ENCODE measurements around the gene SDHAF3.

The SDHAF3 gene

GRCh38 chr7:97218767-97219166 lies 101.3 kb downstream of the SDHAF3 start:
- no peak for DNase-seq (ENCODE audit: low read depth, low spot score)

GRCh38 chr7:97219237-97219636 lies 101.7 kb downstream of the SDHAF3 start:
- no peak for DNase-seq (ENCODE audit: low read depth, low spot score)

- no peak for DNase-seq (ENCODE audit: low read depth, low spot score)
Measured at GRCh38 chr7:97224316-97224715, 106.8 kb downstream of the SDHAF3 start.

- DNase-seq (ENCODE audit: low read depth, low spot score), result no peak
Measured at GRCh38 chr7:97226541-97226940, 109.0 kb downstream of the SDHAF3 start.

All from ELF-1 (cell line).